Lower leg skin (tissue), 4 donors: ENCODE data around the gene PUM2. TPM values are rescaled to one million over a fixed set of nuclear protein-coding genes. Genes with fewer than 3 reads are reported as not detected.

Source experiments
- DNase-seq, 2 donors: peaks; one replicate each; pipeline ENCODE4 v3.0.0-alpha.2; 2019; ENCODE audit warnings: low spot score in 2 of 2
- H3K4me3 ChIP-seq: fragments of 200-600 bp; sonication (generic); 2 replicates; pipeline ENCODE4 v1.5.1; 2017; ENCODE audit warnings: mild to moderate bottlenecking, low read depth; ENCODE audit not compliant: poor library complexity, severe bottlenecking
- POLR2A ChIP-seq, 2 donors: fragments of 450-650 bp; IDR thresholded peaks; one replicate each; pipeline ENCODE4 v1.6.1; 2016 to 2017; ENCODE audit warnings: antibody characterized with exemption in 2 of 2, mild to moderate bottlenecking in 1 of 2, moderate library complexity in 1 of 2
- WGBS, 2 donors: methylation state at CpG; one replicate each; pipeline ENCODE4 v1.1.5; 2018; 5-methylcytosine and 5-hydroxymethylcytosine counted together
- intact Hi-C: fragments of 100-400 bp; cut with DNase I; formaldehyde crosslinking; loops from one replicate; pipeline ENCODE4 v1.15.0; 2023; ENCODE audit warnings: low total_unique reads
- total RNA-seq, 4 donors: library from RNA; depleted of rRNA; stranded (reverse); fragments of >200 nt; gene quantifications; one replicate each; pipeline ENCODE4 v1.1.0, GENCODE V29; 2016
- TF ChIP-seq, protein P1 (sequence below), 3 donors: fragments of 450-650 bp; IDR thresholded peaks; one replicate each; pipeline ENCODE4 v1.5.1; 2016; ENCODE audit warnings: antibody characterized with exemption in 3 of 3, mild to moderate bottlenecking in 3 of 3, moderate library complexity in 2 of 3

Gene PUM2
- total RNA-seq, 4 donors from 2014 or later, result 82.5 to 88.1 (median 84.8) TPM

DNA sequence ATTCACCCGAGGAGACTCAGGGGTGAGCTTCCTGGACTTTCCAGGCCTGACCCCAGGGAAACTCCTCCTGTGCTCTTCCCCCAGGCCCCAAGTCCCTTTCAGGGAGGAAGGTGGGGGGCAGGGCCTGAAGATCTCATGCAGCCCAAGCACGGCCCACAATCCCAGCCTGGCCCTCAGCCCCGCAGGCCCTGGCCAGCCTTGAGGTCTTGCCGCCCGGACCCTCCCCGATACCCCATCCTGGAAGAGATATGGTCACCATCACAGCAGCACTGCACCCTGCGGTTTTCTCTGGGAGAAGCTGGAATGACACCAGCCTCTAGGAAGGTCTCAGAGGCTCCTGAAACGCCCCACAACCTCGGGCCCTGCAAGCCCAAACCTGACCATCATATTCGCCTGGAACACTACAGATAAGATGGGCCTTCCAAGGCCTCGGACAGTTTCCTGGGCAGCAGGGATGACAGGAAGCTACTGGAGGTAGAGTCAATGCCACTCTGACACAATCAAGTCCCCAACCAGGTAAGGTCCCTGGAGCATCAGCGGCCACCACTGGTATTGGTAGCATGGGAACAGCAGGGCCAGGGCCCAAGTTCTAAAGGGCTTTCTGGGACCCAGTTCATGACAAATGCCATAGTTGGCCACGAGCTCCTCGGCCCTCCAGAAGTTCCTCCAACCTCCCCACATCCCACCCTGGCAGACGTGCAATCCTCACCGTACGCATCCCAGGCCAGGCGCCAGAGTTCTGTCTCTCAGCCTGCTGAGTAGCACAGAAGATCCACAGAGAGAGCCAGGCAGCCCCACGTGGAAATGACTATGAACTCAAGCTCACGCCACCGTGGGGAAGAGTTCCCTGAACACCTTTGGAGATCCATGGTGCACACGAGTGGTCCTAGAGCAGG, 134.3 kb downstream of the PUM2 start:
- DNase-seq, result no peak
- WGBS, 2 donors, result 48 to 64% methylated on average over 12 to 18 of the region's 22 CpGs
- TF ChIP-seq, protein P1, sequence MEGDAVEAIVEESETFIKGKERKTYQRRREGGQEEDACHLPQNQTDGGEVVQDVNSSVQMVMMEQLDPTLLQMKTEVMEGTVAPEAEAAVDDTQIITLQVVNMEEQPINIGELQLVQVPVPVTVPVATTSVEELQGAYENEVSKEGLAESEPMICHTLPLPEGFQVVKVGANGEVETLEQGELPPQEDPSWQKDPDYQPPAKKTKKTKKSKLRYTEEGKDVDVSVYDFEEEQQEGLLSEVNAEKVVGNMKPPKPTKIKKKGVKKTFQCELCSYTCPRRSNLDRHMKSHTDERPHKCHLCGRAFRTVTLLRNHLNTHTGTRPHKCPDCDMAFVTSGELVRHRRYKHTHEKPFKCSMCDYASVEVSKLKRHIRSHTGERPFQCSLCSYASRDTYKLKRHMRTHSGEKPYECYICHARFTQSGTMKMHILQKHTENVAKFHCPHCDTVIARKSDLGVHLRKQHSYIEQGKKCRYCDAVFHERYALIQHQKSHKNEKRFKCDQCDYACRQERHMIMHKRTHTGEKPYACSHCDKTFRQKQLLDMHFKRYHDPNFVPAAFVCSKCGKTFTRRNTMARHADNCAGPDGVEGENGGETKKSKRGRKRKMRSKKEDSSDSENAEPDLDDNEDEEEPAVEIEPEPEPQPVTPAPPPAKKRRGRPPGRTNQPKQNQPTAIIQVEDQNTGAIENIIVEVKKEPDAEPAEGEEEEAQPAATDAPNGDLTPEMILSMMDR (IDR thresholded peaks at IDR 0.05), result no peak
- TF ChIP-seq POLR2A (IDR thresholded peaks at IDR 0.05), result no peak
- intact Hi-C loops, result no loop called here
- H3K4me3 ChIP-seq, result no peak overlapping the region

DNA sequence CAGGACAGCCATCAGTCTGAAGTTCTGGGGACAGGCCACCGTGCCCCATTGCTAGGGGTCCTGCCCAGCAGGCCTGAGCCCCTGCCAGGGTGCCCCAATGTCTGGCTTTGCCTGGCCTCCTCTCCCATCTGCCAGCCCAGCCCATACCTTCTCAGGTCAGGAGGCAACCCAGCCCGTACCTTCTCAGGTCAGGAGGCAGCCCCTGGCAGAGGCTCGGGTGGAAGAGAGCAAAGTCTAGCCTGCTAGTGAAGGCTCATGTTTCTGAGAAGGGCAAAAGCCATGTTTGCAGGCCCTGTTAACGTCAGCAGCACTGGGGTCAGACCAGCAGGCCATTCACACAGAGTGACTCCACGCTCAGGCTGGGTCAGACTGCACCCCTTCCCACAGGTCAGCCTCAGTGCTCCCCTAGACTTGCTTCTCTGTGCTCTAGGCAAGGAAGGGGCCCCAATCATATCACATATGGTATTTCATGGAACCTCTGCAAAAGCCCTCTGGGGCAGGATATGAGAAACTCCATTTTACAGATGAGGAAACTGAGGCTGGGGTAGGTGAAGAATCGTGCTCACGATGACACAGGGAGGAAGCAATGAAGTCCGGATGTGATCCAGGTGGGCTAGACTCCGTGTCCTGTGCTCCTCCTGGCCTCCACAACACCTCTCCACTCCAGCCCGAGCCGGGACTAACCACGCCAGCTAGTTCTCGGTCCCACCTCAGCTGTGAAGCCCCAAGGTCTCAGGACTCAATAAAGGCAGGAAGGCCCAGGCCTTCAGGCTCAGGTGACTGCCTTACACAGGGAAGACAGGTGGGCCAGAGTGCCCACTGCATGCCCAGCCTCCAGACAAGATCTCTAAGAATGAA, 135.2 kb downstream of the PUM2 start:
- TF ChIP-seq POLR2A (IDR thresholded peaks at IDR 0.05), result no peak
- TF ChIP-seq, protein P1 (IDR thresholded peaks at IDR 0.05), result no peak
- WGBS, 2 donors, result 85 to 90% methylated on average over 12 to 13 of the region's 13 CpGs
- H3K4me3 ChIP-seq, result no peak overlapping the region
- no peak for DNase-seq
- intact Hi-C loops, result no loop called here

DNA sequence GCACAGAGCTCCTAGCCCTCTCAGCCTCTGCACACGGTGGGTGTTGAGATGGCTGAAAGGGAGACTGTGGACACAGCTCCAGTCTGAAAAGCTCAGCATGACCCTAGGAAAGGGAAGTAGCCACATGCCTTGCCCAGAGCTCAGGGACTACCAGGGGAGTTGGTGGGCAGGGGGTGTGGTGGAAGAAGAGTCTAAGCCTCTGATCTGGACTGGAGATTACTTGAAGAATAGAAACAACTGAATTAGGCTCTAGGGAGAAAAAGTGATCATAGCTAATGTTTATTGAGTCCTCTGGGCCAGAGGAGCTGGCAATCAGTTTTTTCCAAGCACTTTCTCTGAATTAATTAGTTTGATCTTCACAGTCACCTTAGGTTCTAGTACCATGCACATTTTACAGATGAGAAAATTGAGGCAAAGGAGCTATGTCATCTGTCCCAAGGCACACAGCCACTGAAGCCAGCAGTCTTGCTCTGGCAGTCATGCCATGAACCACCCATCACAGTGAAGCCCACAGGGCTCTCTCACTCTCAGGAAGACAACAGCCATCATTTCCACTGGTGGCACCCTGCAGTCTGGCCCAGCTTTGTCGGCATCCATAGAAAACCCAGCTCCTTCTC, 136.0 kb downstream of the PUM2 start:
- DNase-seq, result no peak
- intact Hi-C loops, result no loop called here
- TF ChIP-seq POLR2A (IDR thresholded peaks at IDR 0.05), result no peak
- TF ChIP-seq, protein P1 (IDR thresholded peaks at IDR 0.05), result no peak
- 33 to 87% methylated on average over 1 to 2 of the region's 2 CpGs for WGBS, 2 donors
- no peak overlapping the region for H3K4me3 ChIP-seq

DNA sequence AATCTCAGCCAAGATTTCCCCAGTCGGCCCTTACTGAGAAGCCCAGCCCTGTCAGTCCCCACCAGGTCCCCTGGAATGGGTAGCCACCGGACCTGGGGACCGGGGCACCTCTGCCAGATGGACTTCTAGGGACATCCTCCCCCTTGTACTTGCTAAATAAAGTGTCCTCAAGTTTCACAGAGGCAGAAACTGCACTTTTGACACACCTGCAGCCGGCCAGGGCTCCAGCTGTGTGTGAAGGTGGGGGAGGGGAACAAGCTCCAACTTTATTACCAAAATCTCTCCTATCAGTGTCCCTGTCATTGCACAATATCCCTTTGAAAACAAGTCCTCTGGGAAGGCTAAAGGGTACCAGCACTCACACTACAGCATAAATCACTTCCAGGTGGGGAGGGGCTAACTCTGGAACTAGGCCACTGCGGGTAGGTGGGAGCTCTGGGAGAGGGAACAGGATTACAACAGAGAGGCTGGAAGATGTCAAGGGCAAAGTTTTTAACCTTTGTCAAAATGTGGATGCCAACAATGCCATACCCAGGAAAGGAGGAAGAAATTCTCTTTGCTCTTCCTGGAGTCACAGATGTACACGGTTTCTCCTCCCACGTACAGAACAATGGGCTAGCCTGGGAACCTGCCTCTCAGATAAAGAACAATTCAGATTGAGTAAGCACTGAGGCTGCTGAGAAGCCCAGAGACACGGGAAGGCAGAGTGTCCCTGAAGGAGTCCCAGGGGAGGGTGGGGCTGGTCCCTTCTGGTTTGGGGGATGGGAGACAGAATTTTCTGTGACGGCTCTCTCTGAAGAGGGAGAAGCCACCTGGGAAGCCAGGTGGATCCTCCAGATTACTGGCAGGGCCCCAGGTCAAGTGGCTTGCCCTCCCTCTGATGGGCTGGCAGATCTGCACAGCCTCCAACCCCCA, 136.7 kb downstream of the PUM2 start:
- H3K4me3 ChIP-seq, result no peak overlapping the region
- peak in 1 of 2 donors; percentile 81 for DNase-seq
- intact Hi-C loops, result no loop called here
- WGBS, 2 donors, result 43 to 50% methylated on average over 8 to 9 of the region's 9 CpGs
- no peak for TF ChIP-seq POLR2A (IDR thresholded peaks at IDR 0.05)
- TF ChIP-seq, protein P1 (IDR thresholded peaks at IDR 0.05), result no peak
